HG03565 (cell line): ENCODE data around the gene TRMT112.
"Not testable (repeated sequence)": the region's sequence is repeated elsewhere in the genome, so short reads cannot be mapped to it uniquely, and the experiment has no call there.

Experiments
- ATAC-seq: cut with Tn5 transposase; IDR thresholded peaks from one replicate; pipeline ENCODE4 v1.9.1; 2021; ENCODE audit warnings: mild to moderate bottlenecking, moderate library complexity; ENCODE audit not compliant: unreplicated experiment

Gene TRMT112

DNA sequence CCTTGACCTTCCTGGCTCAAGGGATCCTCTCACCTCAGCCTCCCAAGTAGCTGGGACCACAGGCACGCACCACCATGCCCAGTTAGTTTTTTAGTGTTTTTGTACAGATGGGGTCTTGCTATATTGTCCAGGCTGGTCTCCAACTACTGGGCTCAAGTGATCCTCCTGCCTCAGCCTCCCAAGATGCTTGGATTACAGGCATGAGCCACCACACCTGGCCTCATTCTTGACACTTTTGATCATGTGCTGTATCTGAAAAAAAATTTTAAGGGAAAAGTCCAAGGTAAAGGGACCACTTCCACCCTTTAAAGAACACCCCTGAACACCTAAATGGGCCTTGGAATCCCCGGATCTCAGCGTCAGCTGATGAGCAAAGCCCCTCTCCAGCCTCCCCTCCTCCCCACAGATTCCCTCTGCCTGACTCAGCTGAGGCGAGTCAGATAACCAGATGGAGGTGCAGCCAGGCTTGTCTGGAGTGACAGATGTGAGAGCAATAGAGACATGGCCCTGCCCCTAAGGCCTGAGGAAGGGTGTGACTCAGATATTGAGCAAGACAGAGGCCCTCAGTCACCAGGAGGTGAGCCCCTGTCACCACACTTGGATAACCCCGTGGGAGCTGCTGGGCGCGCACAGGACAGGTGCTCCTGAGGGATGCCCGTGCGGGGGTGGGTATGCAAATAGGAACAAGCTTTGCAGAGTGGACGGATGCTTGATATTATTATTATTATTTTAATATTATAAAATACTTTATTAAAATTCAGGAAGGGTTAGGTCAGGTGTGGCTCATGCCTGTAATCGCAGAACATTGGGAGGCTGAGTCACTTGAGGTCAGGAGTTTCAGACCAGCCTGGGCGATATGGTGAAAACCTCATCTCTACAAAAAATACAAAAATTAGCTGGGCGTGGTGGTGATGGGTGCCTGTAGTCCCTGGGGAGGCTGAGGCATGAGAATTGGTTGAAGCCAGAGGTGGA, 17.7 kb upstream of the TRMT112 start:
- ATAC-seq, result peak; percentile 73

DNA sequence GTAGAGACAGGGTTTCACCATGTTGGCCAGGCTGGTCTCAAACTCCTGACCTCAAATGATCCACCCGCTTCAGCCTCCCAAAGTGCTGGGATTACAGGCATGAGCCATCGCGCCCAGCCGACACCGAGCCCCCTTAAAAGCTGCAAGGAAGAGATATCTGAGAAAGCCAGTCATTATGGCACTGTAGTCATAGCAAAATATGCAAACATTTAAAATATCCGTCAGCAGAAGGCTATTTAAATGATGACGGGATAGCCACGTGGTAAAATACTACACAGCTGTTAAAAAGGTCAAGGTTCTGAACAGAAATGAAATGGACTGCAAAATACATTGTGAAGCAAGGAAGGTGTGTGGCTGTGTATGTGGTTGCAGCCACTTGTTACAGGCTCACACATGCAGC, 16.2 kb upstream of the TRMT112 start:
- no peak for ATAC-seq

DNA sequence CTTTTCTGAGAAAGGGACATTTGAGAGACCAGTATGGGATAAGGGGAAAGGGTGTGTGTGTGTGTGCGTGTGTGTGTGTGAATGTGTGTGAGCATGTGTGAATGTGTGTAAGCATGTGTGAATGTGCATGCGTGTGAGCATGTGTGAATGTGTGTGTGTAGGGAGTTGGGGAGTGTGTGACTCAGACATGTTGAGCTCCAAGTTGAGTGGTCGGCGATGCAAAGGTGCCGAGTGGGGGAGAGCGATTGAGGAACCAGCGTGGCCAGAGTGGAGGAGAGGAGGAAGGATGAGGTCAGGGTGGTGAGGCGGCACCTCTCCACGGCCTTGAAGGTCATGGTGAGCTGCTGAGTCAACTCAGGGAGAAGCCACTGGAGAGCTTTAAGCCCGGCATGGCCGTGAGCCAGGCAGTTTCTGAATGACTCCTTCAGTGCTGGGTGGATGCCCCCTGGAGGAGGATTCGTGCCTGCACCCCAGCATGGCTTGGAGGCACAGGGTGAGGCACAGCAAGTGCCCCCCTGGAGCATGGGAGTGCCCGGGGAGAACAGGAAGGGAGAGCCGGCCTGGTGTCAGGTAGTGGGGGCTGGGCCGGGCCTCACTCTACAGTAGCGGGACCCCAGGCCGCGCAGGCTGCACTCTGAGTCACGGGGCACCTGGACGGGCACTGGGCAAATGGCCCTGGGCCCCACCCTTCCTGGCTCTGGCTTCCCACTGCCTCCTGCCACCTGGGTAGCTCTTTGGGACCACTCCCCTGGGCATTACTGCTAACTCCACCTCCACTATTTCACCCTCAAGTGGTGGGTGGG, 14.4 kb upstream of the TRMT112 start:
- ATAC-seq, result peak; percentile 41

DNA sequence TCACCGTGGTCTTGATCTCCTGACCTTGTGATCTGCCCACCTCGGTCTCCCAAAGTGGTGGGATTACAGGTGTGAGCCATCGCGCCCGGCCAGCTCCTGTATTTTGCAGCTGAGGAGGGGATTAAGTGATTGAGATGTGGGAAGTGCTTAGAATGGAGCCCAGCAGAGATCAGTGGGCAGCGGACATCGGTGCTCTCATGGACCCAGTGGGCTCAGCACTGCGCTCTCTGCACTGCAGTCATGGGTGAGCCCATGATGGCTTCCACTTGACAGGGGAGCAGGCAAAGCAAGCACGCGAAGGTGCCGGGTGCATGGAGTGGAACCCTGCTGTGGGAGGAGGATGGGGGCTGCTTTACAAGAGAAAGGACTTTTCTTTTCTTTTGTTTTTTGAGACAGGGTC, 13.5 kb upstream of the TRMT112 start:
- ATAC-seq, result no peak

DNA sequence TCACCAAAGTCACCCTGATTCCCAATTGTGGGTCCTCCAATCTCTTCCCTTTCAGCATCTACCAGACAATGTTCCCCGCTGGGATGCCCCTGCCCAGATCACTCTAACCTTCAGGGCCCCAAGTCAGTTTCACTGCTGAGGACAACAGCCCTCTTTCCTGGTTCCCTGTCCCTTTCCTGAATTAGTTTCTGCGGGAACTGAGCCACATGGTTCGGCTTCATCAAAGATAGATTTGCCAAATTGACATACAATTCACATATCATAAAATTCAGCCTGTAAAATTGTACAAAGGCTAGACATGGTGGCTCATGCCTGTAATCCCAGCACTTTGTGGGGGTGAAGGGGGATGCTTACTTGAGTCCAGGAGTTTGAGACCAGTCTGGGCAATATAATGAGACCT, 10.6 kb upstream of the TRMT112 start:
- ATAC-seq, result no peak

DNA sequence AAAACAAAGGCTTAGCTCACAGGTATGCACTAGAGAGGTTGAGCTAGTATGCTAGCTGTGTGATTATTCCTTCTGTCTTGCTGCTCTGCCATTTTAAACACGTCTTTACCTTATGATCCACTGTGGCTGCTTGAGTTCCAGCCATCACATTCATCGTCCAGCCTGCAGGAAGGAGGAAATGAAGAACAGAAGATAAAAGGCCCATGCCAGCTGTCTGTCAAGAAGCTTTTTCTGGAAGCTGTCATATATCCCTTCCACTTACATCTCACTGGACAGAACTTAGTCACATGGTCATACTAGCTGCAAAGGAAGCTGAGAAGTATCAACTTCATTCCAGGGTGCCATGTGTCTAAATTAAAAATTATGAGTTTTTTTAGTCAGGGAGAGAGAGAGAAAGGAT, 10.0 kb upstream of the TRMT112 start:
- ATAC-seq, result no peak

DNA sequence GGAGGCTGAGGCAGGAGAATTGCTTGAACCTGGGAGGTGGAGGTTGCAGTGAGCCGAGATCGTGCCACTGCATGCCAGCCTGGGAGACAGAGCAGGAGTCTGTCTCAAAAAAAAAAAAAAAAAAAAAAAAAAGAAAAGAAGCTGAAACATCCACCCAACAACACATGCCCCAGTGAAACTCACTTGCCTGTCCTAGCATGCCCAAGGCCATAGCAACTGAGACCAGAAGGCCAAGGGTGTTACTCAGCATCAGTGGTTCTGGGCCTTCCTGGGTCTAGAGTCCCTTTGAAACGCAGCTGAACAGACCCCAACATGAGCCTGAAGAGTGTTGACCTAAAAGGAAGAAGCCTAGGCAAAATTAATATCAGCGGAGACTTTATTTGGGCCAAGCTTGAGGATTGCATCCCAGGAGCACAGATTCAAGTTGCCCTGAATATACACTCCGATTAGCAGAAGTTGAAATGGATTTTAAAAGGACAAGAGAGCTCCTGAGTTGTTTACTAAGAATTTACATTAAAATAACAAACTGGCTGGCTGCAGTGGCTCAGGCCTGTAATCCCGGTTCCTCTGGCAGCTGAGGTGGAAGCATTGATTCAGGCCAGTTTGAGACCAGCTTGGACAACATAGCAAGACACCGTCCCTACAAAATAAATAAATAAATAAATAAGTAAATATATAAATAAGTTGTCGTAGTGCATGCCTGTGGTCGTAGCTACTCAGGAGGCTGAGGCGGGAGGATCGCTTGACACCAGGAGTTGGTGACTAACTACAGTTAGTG, 7.5 kb upstream of the TRMT112 start:
- ATAC-seq, result no peak

DNA sequence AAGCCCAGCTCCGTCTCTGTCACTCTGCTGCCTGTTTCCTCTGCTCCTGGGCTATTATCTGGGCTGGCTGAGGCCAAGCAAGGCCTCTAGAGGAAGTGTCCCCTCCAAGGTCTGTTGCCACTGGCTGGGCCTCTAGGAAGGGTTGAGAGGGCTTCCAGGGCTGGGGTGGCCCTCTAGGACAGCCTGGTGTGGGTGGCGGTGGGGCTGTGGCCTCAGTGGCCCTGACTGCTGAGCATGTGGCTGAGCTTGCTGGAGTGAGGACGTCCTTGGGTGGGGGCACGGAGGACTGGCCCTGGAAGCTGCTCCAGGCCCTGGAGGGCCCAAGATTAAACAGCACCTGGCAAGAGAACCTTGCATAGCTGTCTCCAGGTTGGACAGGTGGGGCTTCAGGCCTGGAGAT, 6.6 kb upstream of the TRMT112 start:
- ATAC-seq, result not testable (repeated sequence)

DNA sequence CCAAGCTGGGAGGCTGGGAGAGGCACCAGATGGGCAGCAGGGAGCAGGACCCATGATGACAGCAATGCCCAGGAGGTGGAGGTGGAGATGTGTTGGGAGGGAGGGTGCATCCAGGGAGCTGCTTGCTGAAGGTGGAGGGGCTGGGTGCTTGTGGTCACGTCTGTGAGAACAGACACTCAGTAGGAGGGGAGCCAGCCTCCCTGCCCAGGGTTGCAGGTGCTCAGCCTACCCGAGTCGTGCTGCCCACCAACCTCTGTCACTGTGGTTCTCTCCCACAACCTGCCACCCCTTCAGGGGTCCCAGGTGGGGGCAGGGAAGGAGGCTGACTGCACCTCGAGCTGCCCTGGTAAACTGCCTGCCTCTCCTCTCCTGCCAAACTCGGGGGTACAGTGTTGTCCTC, 6.0 kb upstream of the TRMT112 start:
- ATAC-seq, result no peak

DNA sequence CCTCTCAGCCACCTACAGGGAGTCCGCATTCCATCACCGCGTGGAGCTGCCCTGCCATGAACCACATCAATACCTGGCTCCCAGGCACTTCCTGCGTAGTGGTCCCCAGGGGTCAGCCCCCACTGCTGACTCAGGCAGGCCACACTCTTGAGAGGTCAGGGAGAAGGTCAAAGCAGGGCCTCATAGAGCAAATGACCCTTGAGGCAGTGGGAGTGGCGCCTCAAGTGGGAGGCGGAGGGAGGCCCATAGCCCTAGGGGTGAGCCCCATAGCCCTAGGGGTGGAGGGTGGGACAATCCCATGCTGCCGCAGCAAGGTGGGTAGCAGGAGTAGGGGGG, 5.5 kb upstream of the TRMT112 start:
- ATAC-seq, result no peak

DNA sequence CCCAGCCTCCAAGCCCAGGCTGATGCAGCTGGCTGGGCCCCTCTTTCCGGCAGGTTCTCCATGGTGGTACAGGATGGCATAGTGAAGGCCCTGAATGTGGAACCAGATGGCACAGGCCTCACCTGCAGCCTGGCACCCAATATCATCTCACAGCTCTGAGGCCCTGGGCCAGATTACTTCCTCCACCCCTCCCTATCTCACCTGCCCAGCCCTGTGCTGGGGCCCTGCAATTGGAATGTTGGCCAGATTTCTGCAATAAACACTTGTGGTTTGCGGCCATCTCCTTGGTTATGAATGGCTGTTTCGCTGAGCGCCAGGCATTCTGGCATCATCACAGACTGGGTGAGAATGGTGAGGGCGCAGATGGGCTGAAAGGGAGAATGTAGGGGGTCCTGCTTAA, 4.2 kb upstream of the TRMT112 start:
- no peak for ATAC-seq

DNA sequence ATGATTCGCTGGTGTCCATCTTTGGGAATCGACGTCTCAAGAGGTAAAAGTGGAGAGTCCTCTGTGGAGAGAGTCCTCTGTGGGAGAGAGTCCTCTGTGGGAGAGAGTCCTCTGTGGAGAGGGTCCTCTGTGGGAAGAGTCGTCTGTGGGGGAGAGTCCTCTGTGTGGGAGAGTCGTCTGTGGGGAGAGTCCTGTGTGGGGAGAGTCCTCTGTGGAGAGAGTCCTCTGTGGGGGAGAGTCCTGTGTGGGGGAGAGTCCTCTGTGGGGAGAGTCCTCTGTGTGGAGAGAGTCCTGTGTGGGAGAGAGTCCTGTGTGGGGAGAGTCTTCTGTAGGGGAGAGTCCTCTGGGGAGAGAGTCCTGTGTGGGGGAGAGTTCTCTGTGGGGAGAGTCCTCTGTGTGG, 3.7 kb upstream of the TRMT112 start:
- no peak for ATAC-seq

DNA sequence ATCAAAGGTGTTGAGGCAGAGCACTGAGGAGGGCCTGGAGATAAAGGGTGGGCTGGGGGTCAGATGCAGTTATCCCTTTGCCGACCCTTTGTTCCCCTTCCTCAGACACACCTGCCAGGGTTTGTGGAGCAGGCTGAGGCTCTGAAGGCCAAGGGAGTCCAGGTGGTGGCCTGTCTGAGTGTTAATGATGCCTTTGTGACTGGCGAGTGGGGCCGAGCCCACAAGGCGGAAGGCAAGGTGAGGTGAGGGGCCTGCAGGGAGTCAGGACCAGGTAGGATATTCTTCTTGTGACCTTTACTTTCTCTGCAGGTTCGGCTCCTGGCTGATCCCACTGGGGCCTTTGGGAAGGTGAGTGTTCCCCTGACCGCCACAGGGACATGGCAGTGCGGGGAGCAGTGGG, 3.2 kb upstream of the TRMT112 start:
- ATAC-seq, result no peak

DNA sequence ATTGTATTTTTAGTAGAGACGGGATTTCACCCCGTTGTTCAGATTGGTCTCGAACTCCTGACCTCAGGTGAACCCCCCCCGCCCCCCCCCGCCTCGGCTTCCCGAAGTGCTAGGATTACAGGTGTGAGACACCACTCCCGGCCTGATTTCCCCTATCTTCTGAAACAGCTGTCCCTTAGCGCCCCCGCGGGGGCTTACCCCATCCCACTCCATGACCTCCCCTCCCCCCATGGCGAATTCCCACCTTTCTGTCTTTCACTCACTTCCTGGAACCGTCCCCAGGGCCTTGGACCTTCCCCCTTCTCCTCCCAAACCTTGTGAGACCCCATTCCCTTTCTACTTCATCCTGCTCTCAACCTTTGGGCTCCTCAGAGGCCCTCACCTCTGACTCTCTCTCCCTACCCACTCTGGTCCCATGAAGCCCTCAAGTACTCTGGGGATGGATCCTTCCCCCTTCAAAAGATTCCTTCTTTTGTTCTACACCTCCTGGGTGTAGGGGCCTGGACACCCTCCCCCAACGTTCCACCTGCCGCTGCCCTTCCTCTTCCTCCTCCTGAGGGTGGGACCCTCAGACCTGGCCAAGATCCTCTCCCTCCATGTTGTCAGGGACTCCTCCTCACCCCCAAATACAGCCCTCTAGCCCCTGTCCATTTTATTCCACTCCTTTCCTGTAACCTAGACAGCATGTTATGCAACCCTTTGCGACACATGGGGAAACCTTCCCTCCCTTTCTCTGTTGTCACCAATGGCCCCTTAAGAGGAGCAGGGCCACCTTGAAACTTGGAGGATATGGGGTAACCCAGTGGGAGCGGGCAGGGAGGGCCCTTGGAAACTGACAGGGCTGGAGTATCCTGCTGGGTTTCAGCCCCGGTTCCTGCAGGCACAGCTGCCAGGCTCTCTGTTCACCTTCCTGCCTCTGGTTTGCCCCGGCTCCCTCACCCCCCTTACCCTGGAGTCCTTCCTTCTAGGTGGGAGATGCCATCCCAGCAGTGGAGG, 1.7 kb upstream of the TRMT112 start:
- ATAC-seq, result no peak

DNA sequence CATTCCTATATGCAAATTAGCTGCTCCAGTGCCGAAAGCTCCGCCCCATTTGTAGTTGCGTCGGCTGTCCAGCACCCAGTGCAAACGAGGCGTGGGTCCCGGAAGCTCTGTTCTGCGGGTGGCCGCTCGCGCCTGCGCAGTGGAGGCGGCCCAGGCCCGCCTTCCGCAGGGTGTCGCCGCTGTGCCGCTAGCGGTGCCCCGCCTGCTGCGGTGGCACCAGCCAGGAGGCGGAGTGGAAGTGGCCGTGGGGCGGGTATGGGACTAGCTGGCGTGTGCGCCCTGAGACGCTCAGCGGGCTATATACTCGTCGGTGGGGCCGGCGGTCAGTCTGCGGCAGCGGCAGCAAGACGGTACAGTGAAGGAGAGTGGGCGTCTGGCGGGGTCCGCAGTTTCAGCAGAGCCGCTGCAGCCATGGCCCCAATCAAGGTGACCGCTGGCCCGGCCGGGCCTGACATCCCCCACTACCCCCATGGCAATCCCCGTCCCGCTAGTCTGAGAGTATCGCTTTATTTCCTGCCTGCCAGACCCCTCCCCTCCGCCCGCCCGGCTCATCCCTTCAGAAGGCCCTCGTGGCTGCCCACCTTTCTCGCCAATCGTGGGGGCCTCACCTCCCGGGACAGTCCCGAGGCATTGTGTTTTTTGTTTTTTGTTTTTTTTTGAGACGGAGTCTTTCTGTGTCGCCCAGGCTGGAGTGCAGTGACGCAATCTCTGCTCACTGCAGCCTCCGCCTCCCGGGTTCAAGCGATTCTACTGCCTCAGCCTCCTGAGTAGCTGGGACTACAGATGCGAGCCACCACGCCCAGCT, 804 bp upstream of the TRMT112 start, which contains the start of gene PRDX5:
Gene PRDX5 (plus strand): TSS at position 161 of the 805 bp plus-strand sequence. CDS start 95 bp downstream, at position 256.
- peak; percentile 72 for ATAC-seq

DNA sequence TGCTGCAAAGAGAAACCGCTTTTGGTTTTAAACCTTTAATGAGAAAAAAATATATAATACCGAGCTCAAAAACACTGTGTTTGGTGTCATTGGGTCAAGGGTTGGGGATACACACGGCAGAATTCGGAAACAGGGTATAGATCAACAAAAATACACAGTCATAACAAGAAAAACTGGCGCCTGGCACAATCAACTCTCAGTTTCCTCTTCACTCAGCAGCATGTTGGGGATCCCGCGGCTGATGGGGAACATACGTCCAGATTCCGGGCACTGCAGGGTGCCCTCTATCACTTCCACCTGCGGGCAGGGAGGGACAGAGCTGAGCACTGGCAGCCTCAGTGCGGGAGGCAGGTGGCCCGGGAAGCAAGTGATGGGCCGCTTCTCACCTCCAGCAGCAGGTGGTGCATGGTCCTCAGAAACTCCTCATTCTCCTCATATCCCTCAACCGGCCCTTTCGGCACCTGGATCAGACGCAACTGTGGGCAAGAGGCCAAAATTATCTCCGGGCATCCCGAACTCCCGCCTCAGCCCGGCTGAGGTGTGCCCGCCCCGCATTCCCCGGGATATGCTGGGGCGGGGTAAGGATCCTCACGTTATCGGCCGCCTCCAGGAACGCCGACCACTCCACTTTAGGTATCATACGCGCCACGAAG, 561 bp downstream of the TRMT112 start:
- no peak for ATAC-seq

DNA sequence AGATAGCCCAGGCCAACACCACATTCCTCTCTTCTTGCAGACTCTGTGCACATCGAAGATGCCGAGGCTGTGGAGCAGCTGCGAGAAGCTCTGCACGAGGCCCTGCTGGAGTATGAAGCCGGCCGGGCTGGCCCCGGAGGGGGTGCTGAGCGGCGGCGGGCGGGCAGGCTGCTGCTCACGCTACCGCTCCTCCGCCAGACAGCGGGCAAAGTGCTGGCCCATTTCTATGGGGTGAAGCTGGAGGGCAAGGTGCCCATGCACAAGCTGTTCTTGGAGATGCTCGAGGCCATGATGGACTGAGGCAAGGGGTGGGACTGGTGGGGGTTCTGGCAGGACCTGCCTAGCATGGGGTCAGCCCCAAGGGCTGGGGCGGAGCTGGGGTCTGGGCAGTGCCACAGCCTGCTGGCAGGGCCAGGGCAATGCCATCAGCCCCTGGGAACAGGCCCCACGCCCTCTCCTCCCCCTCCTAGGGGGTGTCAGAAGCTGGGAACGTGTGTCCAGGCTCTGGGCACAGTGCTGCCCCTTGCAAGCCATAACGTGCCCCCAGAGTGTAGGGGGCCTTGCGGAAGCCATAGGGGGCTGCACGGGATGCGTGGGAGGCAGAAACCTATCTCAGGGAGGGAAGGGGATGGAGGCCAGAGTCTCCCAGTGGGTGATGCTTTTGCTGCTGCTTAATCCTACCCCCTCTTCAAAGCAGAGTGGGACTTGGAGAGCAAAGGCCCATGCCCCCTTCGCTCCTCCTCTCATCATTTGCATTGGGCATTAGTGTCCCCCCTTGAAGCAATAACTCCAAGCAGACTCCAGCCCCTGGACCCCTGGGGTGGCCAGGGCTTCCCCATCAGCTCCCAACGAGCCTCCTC, 1.5 kb downstream of the TRMT112 start:
- ATAC-seq, result not testable (repeated sequence)
